Measurements from ENCODE around the gene EXOC4. TPM values are rescaled to one million over a fixed set of nuclear protein-coding genes. Genes with fewer than 3 reads are reported as not detected.
A peak's percentile ranks its signal among the peaks of the same experiment; 100 is the strongest.

EXOC4 gene
- total and polyA plus RNA-seq, 2 of the 13 experiments (the other 11 are each of a cell fraction or from before 2014, with no cell fraction given), result 22.5 to 39.0 TPM

- TF ChIP-seq FOXP4 (CRISPR knock-in tag; IDR thresholded peaks at IDR 0.05), result no peak
- TF ChIP-seq ZNF75D (CRISPR knock-in tag; IDR thresholded peaks at IDR 0.05; ENCODE audit: borderline replicate concordance), result no peak
- TF ChIP-seq MYC (CRISPR knock-in tag; IDR thresholded peaks at IDR 0.05; ENCODE audit: borderline replicate concordance), result no peak
- TF ChIP-seq RORA (CRISPR knock-in tag; IDR thresholded peaks at IDR 0.05), result no peak
- no peak for TF ChIP-seq ZNF10 (CRISPR knock-in tag; IDR thresholded peaks at IDR 0.05; ENCODE audit: borderline replicate concordance, low read depth)
- no peak for TF ChIP-seq ZSCAN21 (CRISPR knock-in tag; IDR thresholded peaks at IDR 0.05; ENCODE audit: borderline replicate concordance)
- TF ChIP-seq, protein P1, sequence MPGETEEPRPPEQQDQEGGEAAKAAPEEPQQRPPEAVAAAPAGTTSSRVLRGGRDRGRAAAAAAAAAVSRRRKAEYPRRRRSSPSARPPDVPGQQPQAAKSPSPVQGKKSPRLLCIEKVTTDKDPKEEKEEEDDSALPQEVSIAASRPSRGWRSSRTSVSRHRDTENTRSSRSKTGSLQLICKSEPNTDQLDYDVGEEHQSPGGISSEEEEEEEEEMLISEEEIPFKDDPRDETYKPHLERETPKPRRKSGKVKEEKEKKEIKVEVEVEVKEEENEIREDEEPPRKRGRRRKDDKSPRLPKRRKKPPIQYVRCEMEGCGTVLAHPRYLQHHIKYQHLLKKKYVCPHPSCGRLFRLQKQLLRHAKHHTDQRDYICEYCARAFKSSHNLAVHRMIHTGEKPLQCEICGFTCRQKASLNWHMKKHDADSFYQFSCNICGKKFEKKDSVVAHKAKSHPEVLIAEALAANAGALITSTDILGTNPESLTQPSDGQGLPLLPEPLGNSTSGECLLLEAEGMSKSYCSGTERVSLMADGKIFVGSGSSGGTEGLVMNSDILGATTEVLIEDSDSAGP (CRISPR knock-in tag; IDR thresholded peaks at IDR 0.05; ENCODE audit: borderline replicate concordance), result no peak
- no peak for TF ChIP-seq NFE2 (CRISPR knock-in tag; IDR thresholded peaks at IDR 0.05)
- no peak for TF ChIP-seq ZBTB2 (CRISPR knock-in tag; IDR thresholded peaks at IDR 0.05; ENCODE audit: low read depth)
- TF ChIP-seq ZSCAN30 (CRISPR knock-in tag; IDR thresholded peaks at IDR 0.05), result no peak
- TF ChIP-seq ZMAT5 (CRISPR knock-in tag; IDR thresholded peaks at IDR 0.05; ENCODE audit: borderline replicate concordance, low read depth), result no peak
- no peak for TF ChIP-seq ZNF549 (CRISPR knock-in tag; IDR thresholded peaks at IDR 0.05)
- no peak for TF ChIP-seq ZNF839 (CRISPR knock-in tag; IDR thresholded peaks at IDR 0.05; ENCODE audit: borderline replicate concordance)
- TF ChIP-seq CAMTA2 (CRISPR knock-in tag; IDR thresholded peaks at IDR 0.05; ENCODE audit: borderline replicate concordance), result no peak
- peak; percentile 33; the same call in 1 of the 2 replicates for TF ChIP-seq SIN3B (IDR thresholded peaks at IDR 0.05; ENCODE audit: low read length)
- TF ChIP-seq BRCA1 (CRISPR knock-in tag; IDR thresholded peaks at IDR 0.05), result no peak
- TF ChIP-seq SAP130 (CRISPR knock-in tag; IDR thresholded peaks at IDR 0.05; ENCODE audit: low read depth), result peak; percentile 78
- TF ChIP-seq, protein P2, sequence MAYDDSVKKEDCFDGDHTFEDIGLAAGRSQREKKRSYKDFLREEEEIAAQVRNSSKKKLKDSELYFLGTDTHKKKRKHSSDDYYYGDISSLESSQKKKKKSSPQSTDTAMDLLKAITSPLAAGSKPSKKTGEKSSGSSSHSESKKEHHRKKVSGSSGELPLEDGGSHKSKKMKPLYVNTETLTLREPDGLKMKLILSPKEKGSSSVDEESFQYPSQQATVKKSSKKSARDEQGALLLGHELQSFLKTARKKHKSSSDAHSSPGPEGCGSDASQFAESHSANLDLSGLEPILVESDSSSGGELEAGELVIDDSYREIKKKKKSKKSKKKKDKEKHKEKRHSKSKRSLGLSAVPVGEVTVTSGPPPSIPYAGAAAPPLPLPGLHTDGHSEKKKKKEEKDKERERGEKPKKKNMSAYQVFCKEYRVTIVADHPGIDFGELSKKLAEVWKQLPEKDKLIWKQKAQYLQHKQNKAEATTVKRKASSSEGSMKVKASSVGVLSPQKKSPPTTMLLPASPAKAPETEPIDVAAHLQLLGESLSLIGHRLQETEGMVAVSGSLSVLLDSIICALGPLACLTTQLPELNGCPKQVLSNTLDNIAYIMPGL (CRISPR knock-in tag; IDR thresholded peaks at IDR 0.05; ENCODE audit: borderline replicate concordance in 1 of 2, low read depth in 1 of 2), result 0 out of 4 replicates have a peak, but pooled peaks of 1 of the 2 experiments have one; percentile 36
- no peak for TF ChIP-seq PRMT3 (CRISPR knock-in tag; IDR thresholded peaks at IDR 0.05; ENCODE audit: borderline replicate concordance, low read depth)
- peak; percentile 99 for TF ChIP-seq THAP11 (CRISPR knock-in tag; IDR thresholded peaks at IDR 0.05)
- no peak for TF ChIP-seq ZNF589 (CRISPR knock-in tag; conservative IDR thresholded peaks at IDR 0.05)
- no peak for TF ChIP-seq ZSCAN29 (CRISPR knock-in tag; conservative IDR thresholded peaks at IDR 0.05)
Measured at GRCh38 chr7:133252858-133253518, at the start of gene EXOC4 (continued).

All from HepG2 (cell line).